Uterus (tissue), 2 donors: ENCODE data around the gene ARL6IP4.

Source experiments
- POLR2A ChIP-seq, 2 donors: fragments of 450-650 bp; IDR thresholded peaks; one replicate each; pipeline ENCODE4 v1.6.1; 2016; ENCODE audit warnings: antibody characterized with exemption in 2 of 2, mild to moderate bottlenecking in 1 of 2, moderate library complexity in 1 of 2
- TF ChIP-seq, protein P1 (sequence below), 4 experiments: fragments of 200-600 bp in 2 of 4; fragments of 450-650 bp in 2 of 4; sonication (generic) in 2 of 4; IDR thresholded peaks; one replicate each; pipeline ENCODE4 v1.5.1; 2016 to 2019; ENCODE audit warnings: antibody characterized with exemption in 4 of 4, mild to moderate bottlenecking in 2 of 4, moderate library complexity in 1 of 4

DNA sequence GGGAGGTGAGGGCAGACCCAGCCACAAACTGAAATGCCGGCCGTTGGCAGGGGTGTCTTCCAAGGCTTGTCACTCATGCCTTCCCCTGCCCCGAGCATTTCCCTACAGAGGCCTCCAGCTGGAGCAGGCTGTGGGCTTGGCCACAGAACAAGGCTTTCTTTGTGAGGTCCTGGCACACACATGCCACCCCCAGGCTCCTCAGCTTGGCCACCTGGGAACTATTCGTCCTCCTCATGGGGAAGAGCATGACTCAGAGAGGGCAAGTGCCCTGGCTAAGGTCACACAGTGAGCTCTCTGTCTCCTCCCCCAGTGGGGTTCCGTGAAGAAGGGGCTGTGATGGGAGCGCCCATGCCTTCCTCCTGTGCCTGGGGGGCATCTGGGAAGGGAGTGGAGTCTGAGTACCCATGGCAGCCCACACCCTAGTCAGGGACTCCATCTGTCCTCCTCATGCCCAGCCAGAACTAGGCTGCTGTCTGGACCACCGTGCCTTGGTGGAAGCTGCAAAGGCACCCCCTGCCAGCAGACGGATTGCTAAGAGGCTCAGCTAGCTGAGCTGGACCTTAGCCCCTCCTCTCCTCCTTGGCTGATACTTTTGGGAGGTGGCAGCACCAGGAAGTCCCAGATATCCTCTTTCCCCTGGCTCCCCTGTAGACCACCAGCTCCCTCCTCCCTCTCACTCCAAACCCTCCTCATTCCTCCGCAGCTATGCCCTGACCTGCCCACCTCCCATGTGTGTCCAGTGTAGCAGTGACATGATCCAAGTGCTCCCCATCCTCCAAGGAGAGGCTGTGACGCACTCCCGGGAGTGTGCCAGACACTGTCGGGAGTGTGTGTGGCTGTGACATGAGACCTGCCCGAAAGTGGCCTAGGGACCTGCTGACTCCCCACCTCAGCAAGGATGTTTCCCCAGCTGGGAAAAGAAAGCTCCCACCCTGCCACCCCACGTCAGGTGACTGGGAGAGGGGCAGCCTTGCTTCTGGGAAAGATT, 35.6 kb upstream of the ARL6IP4 start:
- TF ChIP-seq POLR2A (IDR thresholded peaks at IDR 0.05) = no peak
- TF ChIP-seq, protein P1, sequence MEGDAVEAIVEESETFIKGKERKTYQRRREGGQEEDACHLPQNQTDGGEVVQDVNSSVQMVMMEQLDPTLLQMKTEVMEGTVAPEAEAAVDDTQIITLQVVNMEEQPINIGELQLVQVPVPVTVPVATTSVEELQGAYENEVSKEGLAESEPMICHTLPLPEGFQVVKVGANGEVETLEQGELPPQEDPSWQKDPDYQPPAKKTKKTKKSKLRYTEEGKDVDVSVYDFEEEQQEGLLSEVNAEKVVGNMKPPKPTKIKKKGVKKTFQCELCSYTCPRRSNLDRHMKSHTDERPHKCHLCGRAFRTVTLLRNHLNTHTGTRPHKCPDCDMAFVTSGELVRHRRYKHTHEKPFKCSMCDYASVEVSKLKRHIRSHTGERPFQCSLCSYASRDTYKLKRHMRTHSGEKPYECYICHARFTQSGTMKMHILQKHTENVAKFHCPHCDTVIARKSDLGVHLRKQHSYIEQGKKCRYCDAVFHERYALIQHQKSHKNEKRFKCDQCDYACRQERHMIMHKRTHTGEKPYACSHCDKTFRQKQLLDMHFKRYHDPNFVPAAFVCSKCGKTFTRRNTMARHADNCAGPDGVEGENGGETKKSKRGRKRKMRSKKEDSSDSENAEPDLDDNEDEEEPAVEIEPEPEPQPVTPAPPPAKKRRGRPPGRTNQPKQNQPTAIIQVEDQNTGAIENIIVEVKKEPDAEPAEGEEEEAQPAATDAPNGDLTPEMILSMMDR (IDR thresholded peaks at IDR 0.05) = no peak
